OCI-LY7 (cell line): ENCODE measurements around the gene RRP12. TPM values are rescaled to one million over a fixed set of nuclear protein-coding genes. Genes with fewer than 3 reads are reported as not detected.

Experiments used
- BruUV-seq: library from RNA; stranded (reverse); fragments of 400-500 nt; replicated peaks from 2 replicates; lab custom pipeline; 2021; lab: Mats Ljungman, UMichigan
- CTCF ChIA-PET: fragments of 300-600 bp; sonication (Branson Sonifier 250); formaldehyde crosslinking; loops from one replicate; lab custom pipeline; 2022; ENCODE audit warnings: antibody characterized with exemption; ENCODE audit not compliant: unreplicated experiment; lab: Charles Lee
- POLR2A ChIA-PET: fragments of 300-600 bp; sonication (Branson Sonifier 250); formaldehyde crosslinking; loops from one replicate; lab custom pipeline; 2022; ENCODE audit warnings: antibody characterized with exemption; lab: Charles Lee
- DNase-seq: peaks from one replicate; pipeline ENCODE4 v3.0.0-alpha.2; 2015; ENCODE audit warnings: low spot score
- H2AFZ ChIP-seq: fragments of 200-600 bp; sonication (generic), shearing (Covaris generic); 2 replicates; pipeline ENCODE4 v1.6.1; 2014; ENCODE audit warnings: mild to moderate bottlenecking, antibody characterized with exemption, low read length, moderate library complexity
- H3K27ac ChIP-seq: fragments of 200-600 bp; sonication (generic); 2 replicates; pipeline ENCODE4 v1.5.1; 2014; ENCODE audit warnings: mixed run types, low read depth, mild to moderate bottlenecking, moderate library complexity, low read length, inconsistent platforms; ENCODE audit not compliant: poor library complexity, severe bottlenecking
- H3K36me3 ChIP-seq: fragments of 200-600 bp; sonication (generic); 2 replicates; pipeline ENCODE4 v1.6.1; 2014; ENCODE audit warnings: mild to moderate bottlenecking, antibody characterized with exemption, low read length, moderate library complexity, mixed read lengths; ENCODE audit not compliant: insufficient read depth
- H3K4me1 ChIP-seq: fragments of 200-600 bp; sonication (generic); 2 replicates; pipeline ENCODE4 v1.5.1; 2014; ENCODE audit warnings: mild to moderate bottlenecking, low read length; ENCODE audit not compliant: insufficient read depth, poor library complexity, severe bottlenecking
- H3K4me2 ChIP-seq: fragments of 200-600 bp; sonication (generic); 2 replicates; pipeline ENCODE4 v1.6.1; 2014; ENCODE audit warnings: mild to moderate bottlenecking, low read length
- H3K4me3 ChIP-seq: fragments of 200-600 bp; sonication (generic); 2 replicates; pipeline ENCODE4 v1.5.1; 2014; ENCODE audit warnings: mild to moderate bottlenecking, low read depth, low read length; ENCODE audit not compliant: poor library complexity, severe bottlenecking
- H3K79me2 ChIP-seq: fragments of 200-600 bp; sonication (generic); 2 replicates; pipeline ENCODE4 v1.6.1; 2016; ENCODE audit warnings: low read depth, mild to moderate bottlenecking, low read length, moderate library complexity, mixed read lengths; ENCODE audit not compliant: insufficient read depth
- H3K9me2 ChIP-seq: fragments of 200-600 bp; sonication (generic); 2 replicates; pipeline ENCODE4 v1.6.1; 2016; ENCODE audit warnings: mild to moderate bottlenecking, low read length, mixed read lengths; ENCODE audit not compliant: insufficient read depth
- H3K9me3 ChIP-seq: fragments of 200-600 bp; sonication (generic); 2 replicates; pipeline ENCODE4 v1.6.1; 2014; ENCODE audit warnings: mild to moderate bottlenecking, mixed run types, low read length, mixed read lengths
- H4K20me1 ChIP-seq: fragments of 200-600 bp; sonication (generic); 2 replicates; pipeline ENCODE4 v1.6.1; 2014; ENCODE audit warnings: mild to moderate bottlenecking, antibody characterized with exemption, low read length, moderate library complexity, mixed read lengths; ENCODE audit not compliant: insufficient read depth
- EZH2phosphoT487 ChIP-seq: fragments of 200-600 bp; sonication (generic); IDR thresholded peaks from 2 replicates; pipeline ENCODE4 v1.6.1; 2018; ENCODE audit warnings: low read depth, borderline replicate concordance, mild to moderate bottlenecking, mixed run types, antibody characterized with exemption, low read length, moderate library complexity, mixed read lengths
- intact Hi-C: fragments of 100-400 bp; cut with micrococcal nuclease; formaldehyde crosslinking; loops from one replicate; pipeline ENCODE4 v1.10.0; 2022; ENCODE audit not compliant: unreplicated experiment
- total RNA-seq, 2 experiments: library from RNA; depleted of rRNA in 1 of 2; stranded (reverse); fragments of >200 nt in 1 of 2; shearing (Covaris generic) in 1 of 2; gene quantifications; 2 replicates each; pipeline ENCODE4 v1.2.3, GENCODE V29; 2014 to 2022
- TF ChIP-seq, protein P1 (sequence below): fragments of 200-600 bp; sonication (generic); conservative IDR thresholded peaks from 2 replicates; pipeline ENCODE4 v1.5.1; 2014; ENCODE audit warnings: mild to moderate bottlenecking, antibody characterized with exemption, low read length, moderate library complexity, mixed read lengths

Gene RRP12
- total RNA-seq, 2 experiments from 2014 or later: 32.1 to 39.3 TPM

GRCh38 chr10:97327348-97328294 is 73.5 kb downstream of the RRP12 start:
- no peak overlapping the region for H3K27ac ChIP-seq
- H3K9me2 ChIP-seq: no peaks in the 10 kb centered on the region
- intact Hi-C loops: no loop called here
- no peaks in the 10 kb centered on the region; the same call in 1 of the 2 replicates for H3K79me2 ChIP-seq
- POLR2A ChIA-PET: interaction anchor here (0.6 to 4.2 kb wide), 4 partner anchors 8 to 90 kb away, joined by 3 to 21 read pairs (median 6); partner anchors contain the start of gene FRAT1
- H3K9me3 ChIP-seq: no peaks in the 10 kb centered on the region
- TF ChIP-seq, protein P1, sequence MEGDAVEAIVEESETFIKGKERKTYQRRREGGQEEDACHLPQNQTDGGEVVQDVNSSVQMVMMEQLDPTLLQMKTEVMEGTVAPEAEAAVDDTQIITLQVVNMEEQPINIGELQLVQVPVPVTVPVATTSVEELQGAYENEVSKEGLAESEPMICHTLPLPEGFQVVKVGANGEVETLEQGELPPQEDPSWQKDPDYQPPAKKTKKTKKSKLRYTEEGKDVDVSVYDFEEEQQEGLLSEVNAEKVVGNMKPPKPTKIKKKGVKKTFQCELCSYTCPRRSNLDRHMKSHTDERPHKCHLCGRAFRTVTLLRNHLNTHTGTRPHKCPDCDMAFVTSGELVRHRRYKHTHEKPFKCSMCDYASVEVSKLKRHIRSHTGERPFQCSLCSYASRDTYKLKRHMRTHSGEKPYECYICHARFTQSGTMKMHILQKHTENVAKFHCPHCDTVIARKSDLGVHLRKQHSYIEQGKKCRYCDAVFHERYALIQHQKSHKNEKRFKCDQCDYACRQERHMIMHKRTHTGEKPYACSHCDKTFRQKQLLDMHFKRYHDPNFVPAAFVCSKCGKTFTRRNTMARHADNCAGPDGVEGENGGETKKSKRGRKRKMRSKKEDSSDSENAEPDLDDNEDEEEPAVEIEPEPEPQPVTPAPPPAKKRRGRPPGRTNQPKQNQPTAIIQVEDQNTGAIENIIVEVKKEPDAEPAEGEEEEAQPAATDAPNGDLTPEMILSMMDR: no peak
- BruUV-seq: no TSS peak
- H2AFZ ChIP-seq: no peak overlapping the region
- no peak overlapping the region for H3K4me3 ChIP-seq
- CTCF ChIA-PET: interaction anchor here (0.6 kb wide), 1 partner anchor 208 kb away, joined by 3 read pairs; no protein-coding TSS in a partner anchor
- no peak overlapping the region for H3K4me2 ChIP-seq
- no peak for DNase-seq
- H3K36me3 ChIP-seq: peaks cover 6% of the 10 kb centered on the region; the same call in 1 of the 2 replicates
- peaks cover 12% of the 10 kb centered on the region for H3K4me1 ChIP-seq
- H4K20me1 ChIP-seq: no peaks in the 10 kb centered on the region

GRCh38 chr10:97325754-97326153 is 75.4 kb downstream of the RRP12 start:
- no peaks in the 10 kb centered on the region for H3K79me2 ChIP-seq

More at GRCh38 chr10:97325754-97326153, 75.4 kb downstream of the RRP12 start:
- intact Hi-C loops: no loop called here
- TF ChIP-seq, protein P1: no peak
- TF ChIP-seq EZH2phosphoT487: no peak
- Histone ChIP-seq H3K4me2 (no peak overlapping the region), H3K4me3 (no peak overlapping the region), H3K9me3 (no peaks in the 10 kb centered on the region), H3K36me3 (peaks cover 6% of the 10 kb centered on the region; the same call in 1 of the 2 replicates), H4K20me1 (no peaks in the 10 kb centered on the region), H3K9me2 (no peaks in the 10 kb centered on the region), H3K27ac (no peak overlapping the region), H3K4me1 (peaks cover 4% of the 10 kb centered on the region), H2AFZ (no peak overlapping the region)
- ChIA-PET CTCF (no interaction called here), POLR2A (no interaction called here)
- no TSS peak for BruUV-seq
- no peak for DNase-seq
